Eye (tissue), 1 donor: ENCODE results near the gene KANSL1L.
A peak's percentile ranks its signal among the peaks of the same experiment; 100 is the strongest.
"Not testable (repeated sequence)": the region's sequence is repeated elsewhere in the genome, so short reads cannot be mapped to it uniquely, and the experiment has no call there.

ENCODE experiments used
- DNase-seq: peaks from one replicate; pipeline ENCODE4 v3.0.0-alpha.2; 2015

KANSL1L gene

GRCh38 chr2:210171309-210172218 is at the start of gene KANSL1L:
Gene KANSL1L (minus strand): TSS chr2:210171409. CDS start chr2:210154582, 16,827 bp downstream.
- peak; percentile 98 for DNase-seq

DNA sequence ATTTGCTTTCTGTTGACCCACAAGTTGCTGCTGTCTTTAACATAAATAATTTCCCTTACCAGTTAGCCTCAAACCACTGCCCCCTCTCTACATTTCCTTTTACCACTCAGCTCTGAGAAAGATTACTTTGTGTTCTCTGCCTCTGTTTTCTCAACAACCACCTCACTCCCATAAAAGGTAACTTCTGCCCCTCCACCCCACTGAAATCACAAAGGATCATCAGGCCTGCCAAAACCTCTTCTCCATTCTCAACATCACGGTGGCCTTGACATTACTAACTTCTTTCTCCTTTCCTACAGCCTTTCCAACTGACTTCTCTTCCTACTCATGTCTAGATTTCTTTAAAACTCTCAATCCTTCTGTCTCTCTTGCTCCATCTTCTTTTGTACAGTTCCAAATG is 43.9 kb upstream of the KANSL1L start:
- no peak for DNase-seq

- no peak for DNase-seq
Measured at GRCh38 chr2:210210185-210210584, 39.0 kb upstream of the KANSL1L start.

DNA sequence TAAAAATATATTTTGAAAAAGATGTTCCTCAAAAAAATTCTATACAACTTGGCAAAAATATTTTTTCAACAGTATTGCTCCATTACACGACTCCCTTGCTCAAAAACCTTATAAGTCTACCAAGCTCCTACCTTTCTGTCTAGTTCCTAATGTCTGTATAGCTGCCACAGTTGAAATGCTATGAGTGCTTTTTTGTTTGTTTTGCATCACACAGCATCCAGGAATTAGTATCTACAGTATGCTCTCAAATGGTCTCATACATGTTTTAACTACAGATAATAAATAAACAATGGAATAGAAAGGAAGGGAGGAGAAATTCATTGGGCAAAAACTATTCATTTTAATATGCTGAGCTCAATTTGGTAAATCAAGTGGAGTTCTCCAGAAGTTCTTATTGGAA is 36.7 kb upstream of the KANSL1L start:
- no peak for DNase-seq

GRCh38 chr2:210203558-210203957 is 32.3 kb upstream of the KANSL1L start:
- DNase-seq, result no peak

GRCh38 chr2:210203147-210203546 is 31.9 kb upstream of the KANSL1L start:
- DNase-seq, result no peak

DNA sequence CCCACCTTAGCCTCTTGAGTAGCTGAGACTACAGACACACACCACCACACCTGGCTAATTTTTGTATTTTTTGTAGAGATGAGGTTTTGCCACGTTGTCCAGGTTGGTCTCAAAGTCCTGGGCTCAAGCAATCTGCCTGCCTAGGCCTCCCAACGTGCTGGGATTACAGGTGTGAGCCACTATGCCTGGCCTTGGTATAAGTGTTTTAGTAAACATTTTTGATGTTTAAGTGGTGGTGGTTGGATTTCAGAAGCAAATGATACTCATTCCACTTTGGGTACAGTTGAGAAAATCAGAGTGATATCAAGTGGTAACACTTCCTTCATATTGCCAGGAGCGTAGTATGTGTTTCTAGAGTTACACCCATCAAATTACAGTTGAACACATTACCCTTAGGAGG is 28.6 kb upstream of the KANSL1L start:
- DNase-seq, result peak; percentile 14

- peak; percentile 60 for DNase-seq
Measured at GRCh38 chr2:210199186-210199765, 28.1 kb upstream of the KANSL1L start.

GRCh38 chr2:210198326-210198725 is 27.1 kb upstream of the KANSL1L start:
- DNase-seq, result no peak

DNA sequence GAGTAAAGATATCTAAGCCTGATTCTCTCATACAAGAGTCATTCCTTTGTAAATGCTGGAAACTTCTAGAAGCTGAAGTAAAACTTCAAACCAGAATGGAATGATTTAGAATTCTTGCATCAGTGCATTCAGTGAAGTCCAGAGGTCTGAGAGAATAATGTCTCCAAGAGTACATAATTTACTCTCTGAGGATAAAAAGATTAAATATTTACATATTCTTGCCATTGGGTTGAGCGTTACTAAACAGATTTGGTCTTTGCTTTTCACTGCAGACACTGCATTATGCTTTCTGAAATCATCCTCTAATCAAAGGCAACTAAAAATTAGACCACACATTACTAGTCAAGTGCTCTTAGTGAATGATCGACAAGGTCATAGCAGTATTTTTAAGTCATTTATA is 26.5 kb upstream of the KANSL1L start:
- no peak for DNase-seq

DNA sequence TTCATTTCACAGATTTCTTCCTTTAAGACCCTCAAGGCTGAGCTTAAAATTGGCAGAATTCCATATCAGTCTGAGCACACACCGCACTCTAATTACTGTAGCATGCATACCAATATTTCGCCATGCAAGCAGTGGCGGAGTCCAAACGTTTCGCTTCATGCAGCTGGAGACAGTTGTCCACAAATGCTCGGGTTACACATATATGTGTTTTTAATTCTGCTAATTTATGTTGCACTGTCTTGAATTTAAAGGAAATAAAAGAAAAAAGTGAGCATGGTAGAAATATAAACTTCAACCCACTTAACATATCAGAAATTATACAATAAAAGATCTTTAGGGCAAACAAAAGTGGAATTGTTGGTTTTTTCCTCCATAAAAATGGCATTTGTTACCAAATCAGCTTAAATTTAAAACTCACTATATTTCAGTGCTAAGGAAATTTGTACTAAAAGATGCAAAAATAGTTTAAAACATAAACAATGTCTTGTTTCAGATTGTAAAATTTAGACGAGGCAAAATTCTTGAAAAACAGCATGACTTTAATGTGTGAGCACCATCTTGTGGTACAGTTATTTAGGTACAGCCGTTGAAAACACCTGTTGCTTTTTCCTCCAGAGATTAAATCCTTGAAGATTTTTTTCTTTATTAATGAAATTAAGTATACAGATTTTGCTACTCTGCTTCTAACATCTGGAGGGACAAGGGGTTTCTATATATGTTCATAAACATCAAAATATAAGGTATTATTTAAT is 24.1 kb upstream of the KANSL1L start:
- peak; percentile 75 for DNase-seq

GRCh38 chr2:210190345-210190744 is 19.1 kb upstream of the KANSL1L start:
- DNase-seq, result no peak

- no peak for DNase-seq
Measured at GRCh38 chr2:210189452-210190138, 18.4 kb upstream of the KANSL1L start.

DNA sequence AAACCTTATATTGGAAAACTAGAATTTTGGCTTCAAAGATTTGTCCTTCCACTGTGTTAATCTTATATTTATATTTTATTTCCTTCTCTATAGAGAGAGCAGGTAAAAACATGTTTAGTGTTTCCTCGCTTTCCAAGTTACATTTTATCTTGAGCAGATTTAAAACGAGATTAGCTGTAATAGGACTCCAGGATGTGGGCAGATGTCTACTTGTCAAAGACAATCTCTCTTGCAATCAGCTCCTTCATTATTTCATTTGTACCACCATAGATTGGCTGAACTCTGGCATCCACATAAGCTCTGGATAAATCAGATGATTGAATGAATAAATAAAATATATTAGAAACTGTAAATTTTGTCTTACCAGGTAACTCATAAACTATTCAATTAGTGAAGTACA is 17.5 kb upstream of the KANSL1L start:
- DNase-seq, result no peak

- no peak for DNase-seq
Measured at GRCh38 chr2:210188190-210188589, 17.0 kb upstream of the KANSL1L start.

GRCh38 chr2:210183936-210184335 is 12.7 kb upstream of the KANSL1L start:
- not testable (repeated sequence) for DNase-seq

DNA sequence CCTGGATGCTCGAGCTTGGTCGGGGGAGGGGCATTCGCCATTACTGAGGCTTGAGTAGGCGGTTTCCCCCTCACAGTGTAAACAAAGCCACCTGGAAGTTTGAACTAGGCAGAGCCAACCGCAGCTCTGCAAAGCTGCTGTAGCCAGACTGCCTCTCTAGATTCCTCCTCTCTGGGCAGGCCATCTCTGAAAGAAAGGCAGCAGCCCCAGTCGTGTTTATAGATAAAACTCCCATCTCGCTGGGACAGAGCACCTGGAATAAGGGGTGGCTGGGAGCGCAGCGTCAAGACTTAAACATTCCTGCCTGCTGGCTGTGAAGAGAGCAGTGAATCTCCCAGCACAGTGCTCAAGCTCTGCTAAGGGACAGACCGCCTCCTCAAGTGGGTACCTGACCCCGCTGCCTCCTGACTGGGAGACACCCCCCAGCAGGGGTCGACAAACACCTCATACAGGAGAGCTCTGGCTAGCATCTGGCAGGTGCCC is 10.4 kb upstream of the KANSL1L start:
- DNase-seq, result not testable (repeated sequence)

- DNase-seq, result not testable (repeated sequence)
Measured at GRCh38 chr2:210181033-210181605, 9.9 kb upstream of the KANSL1L start.

GRCh38 chr2:210180477-210180876 is 9.3 kb upstream of the KANSL1L start:
- DNase-seq, result no peak

DNA sequence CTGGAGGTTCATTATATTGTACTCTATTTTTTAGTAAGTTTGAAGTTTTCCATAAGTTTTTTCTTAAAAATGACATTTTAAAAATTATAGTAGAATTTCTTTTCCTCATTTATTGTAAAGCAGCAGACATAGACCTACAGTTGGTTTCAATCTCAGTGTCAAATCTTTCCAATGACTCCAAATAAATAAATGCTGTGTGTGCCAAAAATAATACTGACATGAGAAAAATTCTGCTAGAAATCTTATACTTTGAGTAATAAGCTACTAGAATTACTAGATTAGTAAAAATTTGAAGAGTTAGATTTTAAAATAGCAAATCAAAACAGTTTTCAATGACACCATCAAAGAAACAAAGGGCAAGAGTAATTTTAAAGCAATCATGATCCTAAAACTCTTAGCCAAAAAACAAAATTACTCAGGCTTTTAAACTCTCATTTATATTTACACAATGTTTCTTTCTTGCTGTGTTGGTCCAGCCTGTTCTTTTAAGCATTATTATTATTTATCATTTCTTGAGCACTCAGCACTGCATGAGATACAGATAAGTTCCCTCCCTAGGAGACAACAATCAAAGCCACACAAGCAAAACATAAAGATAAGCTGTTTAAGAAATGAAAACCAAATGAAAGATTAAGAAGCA is 8.3 kb upstream of the KANSL1L start:
- DNase-seq, result no peak

GRCh38 chr2:210177769-210178168 is 6.6 kb upstream of the KANSL1L start:
- no peak for DNase-seq

GRCh38 chr2:210177115-210177514 is 5.9 kb upstream of the KANSL1L start:
- DNase-seq, result not testable (repeated sequence)
